ENCODE results near the gene TPRG1.

GRCh38 chr3:189355481-189356201, 183.9 kb downstream of the TPRG1 start:
- TF ChIP-seq CTCF (conservative IDR thresholded peaks at IDR 0.05) (no peak), ZFX (IDR thresholded peaks at IDR 0.05) (no peak)
